ENCODE data around the gene METAP2.
"Not testable (repeated sequence)": the region's sequence is repeated elsewhere in the genome, so short reads cannot be mapped to it uniquely, and the experiment has no call there.

The METAP2 gene

GRCh38 chr12:95463050-95463449 is 10.9 kb upstream of the METAP2 start:
- DNase-seq = no peak

- DNase-seq = not testable (repeated sequence)
Observed at GRCh38 chr12:95463776-95464175, 10.2 kb upstream of the METAP2 start.

GRCh38 chr12:95465275-95465674 is 8.7 kb upstream of the METAP2 start:
- DNase-seq = no peak

DNA sequence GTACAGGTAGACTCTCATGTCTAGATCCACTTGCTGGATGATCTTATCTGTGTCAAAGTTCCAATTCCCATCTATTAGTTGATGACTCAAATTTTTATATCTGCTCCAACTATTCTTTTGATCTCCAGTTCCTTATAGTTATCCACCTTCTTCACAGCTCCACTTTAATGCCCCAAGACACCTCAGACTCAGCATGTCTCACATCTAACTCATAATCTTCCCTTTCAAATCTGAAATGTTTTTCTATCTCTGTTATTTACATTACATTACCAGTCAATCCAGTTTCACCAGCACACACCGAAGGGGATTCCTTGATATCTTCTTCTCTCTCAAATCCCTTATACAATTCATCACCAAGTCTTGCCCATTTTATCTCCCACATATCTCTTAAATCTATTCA is 3.7 kb upstream of the METAP2 start:
- no peak for DNase-seq

- peak; percentile 57 for DNase-seq
Observed at GRCh38 chr12:95473231-95473883, 595 bp upstream of the METAP2 start.

GRCh38 chr12:95474660-95474958 is 657 bp downstream of the METAP2 start:
- no peak for DNase-seq

DNA sequence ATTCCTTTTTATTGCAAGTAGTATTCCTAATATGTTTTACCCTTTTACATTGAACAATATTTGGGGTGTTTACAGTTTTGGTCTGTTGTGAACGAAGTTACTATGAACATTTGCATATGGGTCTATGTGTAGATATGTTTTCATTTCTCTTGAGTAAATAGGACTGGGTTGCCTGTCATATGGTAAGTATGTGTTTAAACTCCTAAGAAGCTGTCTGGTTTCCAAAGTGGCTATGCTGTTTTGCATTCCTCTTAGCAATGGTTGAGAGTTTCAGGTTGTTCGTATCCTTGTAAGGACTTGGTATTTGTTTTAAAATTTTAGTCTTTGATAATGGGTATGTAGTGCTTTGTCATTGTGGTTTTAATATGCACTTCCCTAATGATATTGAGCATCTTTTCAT is 6.3 kb downstream of the METAP2 start:
- no peak for DNase-seq

DNA sequence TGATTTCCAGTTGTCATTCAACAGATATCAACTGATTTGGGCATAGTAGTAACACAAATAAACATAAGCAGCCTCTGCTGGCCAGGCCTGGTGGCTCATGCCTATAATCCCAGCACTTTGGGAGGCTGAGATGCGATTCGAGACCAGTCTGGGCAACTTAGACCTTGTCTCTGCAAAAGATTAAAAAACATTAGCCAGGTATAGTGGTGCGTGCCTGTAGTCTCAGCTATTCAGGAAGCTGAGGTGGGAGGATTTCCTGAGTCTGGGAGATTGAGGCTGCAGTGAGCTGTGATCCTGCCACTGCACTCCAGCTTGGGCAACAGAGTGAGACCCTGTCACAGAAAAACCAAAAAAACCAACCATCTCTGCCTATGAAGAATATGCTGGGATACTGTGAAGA is 7.1 kb downstream of the METAP2 start:
- no peak for DNase-seq

DNA sequence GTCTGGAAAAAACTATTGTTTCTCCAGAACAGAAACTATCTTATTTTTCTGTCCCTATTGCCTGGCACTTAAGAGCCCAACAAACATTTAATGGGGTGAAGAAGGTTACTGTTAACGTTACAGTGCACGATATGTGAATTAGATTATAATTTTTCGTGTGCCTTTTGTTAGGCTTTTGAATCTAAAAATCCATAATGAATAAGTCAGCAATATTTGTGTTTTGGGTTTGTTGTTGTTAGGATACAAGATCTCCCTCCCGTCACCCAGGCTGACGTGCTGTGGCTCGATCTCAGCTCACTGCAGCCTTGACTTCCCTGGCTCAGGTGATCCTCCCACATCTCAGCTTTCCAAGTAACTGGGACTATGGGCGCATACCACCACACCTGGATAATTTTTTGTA is 7.9 kb downstream of the METAP2 start:
- DNase-seq = no peak

DNA sequence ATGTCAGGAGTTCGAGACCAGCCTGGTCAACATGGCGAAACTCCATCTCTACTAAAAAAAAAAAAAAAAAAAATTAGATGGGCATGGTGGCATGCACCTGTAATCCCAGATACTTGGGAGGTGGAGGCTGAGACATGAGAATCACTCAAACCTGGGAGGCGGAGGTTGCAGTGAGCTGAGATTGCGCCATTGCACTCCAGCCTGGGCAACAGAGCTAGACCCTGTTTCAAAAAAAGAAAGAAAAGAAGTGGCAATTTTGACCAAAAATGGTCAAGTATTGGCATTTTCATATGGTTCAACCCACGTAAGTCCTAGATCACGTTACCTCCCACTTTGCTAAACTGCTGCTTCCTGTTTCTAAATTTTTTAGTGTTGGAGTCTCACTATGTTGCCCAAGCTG is 8.6 kb downstream of the METAP2 start:
- DNase-seq = not testable (repeated sequence)

DNA sequence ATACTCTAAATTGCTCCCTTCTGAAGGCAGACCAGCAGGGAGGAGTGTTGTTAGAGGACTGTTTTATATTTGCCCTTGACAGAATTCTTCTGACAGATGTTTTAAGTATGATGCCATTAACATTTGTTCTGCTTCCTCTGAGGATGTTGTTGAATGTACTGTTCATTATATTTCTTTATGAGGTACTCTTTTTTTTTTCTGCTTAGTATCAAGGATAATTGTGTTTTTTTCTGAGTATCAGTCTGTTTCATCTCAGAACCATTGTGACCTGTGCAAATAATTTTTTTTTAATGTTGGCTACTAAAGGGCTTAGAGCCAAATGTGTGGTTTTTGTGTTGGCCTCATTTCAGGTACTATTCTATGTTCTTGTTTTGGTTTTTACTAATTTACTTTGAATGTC is 10.6 kb downstream of the METAP2 start:
- peak; percentile 51 for DNase-seq

- no peak for DNase-seq
Observed at GRCh38 chr12:95487024-95487423, 13.1 kb downstream of the METAP2 start.

- DNase-seq = no peak
Observed at GRCh38 chr12:95492462-95492861, 18.5 kb downstream of the METAP2 start.

DNA sequence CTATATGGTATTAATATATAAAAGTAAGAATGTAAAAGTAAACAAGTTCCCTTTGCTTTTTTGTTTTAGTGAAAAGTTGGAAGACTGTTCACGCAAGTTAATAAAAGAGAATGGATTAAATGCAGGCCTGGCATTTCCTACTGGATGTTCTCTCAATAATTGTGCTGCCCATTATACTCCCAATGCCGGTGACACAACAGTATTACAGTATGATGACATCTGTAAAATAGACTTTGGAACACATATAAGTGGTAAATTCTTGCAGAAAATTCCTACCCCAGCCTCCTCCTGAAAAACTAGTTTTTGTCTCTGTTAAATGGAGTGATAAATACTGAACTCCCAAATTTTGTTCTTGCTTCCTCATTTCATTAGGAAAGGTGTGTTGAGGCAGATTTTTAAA is 20.9 kb downstream of the METAP2 start:
- no peak for DNase-seq

DNA sequence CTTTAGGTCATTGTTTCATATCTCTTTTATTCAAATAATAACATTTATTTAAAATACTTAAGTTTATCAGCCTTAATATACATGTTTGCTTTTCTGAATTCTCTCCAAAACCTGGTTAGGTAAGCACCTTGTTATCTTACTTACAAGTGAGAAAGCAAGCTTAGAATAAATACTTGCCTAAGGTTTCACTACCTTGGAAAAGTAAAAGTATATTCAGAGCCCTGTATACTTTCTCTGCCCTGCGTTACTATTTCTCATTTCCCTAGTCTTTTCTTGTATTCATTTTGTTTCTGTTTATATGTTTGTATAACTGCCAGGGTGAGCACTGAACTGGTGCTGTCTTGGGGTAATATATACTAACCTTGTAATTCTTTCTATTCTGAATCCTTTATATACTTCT is 21.5 kb downstream of the METAP2 start:
- DNase-seq = no peak

DNA sequence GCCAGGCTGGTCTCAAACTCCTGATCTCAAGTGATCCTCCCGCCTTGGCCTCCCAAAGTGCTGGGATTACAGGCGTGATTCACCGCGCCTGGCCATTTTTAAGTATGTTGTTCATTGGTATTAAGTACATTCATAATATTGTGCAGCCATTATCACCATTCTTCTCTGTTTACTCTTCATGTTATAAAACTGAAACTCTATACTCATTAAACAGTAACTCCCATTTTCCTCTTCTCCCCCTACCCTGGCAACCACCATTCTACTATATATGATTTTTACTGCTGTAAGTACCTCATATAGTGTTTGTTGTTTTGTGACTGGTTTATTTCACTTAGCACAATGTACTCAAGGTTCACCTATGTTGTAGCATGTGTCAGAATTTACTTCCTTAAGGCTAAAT is 23.1 kb downstream of the METAP2 start:
- DNase-seq = no peak

GRCh38 chr12:95498968-95499367 is 25.0 kb downstream of the METAP2 start:
- DNase-seq = no peak

- no peak for DNase-seq
Observed at GRCh38 chr12:95499772-95500171, 25.8 kb downstream of the METAP2 start.

GRCh38 chr12:95504140-95504539 is 30.2 kb downstream of the METAP2 start:
- no peak for DNase-seq

- no peak for DNase-seq
Observed at GRCh38 chr12:95505039-95505438, 31.1 kb downstream of the METAP2 start.

DNA sequence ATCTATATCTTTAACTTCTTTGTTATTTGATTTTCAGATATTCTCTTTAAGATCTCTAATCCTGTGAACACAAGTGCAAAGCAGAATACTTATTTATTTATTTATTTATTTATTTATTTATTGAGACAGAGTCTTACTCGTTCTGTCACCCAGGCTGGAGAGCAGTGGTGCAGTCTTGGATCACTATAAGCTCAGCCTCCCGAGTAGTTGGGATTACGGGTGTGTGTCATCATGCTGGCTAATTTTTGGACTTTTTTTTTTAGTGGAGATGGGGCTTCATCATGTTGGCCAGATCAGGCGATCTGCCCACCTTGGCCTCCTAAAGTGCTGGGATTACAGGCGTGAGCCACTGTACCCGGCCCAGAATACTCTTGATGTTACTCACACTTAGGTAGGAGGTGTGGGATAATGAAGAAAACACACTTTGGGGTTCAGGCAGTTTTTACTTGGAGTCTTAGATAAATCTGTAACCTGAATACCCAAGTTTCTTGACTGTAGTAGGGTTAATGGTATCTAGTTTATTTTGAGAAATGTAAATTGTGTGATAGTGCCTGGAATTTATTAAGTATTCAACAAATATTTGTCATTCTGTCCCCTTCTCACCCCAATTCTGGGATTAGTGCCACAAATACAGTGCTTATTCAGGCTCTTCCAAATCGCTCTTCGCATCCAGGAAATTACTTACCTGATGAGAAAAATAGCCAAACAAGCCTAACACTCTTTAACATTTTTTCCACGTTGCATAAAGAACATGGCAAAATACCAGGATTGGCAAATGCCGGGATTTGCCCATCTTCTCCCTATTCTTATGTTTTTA is 33.0 kb downstream of the METAP2 start:
- DNase-seq = no peak

DNA sequence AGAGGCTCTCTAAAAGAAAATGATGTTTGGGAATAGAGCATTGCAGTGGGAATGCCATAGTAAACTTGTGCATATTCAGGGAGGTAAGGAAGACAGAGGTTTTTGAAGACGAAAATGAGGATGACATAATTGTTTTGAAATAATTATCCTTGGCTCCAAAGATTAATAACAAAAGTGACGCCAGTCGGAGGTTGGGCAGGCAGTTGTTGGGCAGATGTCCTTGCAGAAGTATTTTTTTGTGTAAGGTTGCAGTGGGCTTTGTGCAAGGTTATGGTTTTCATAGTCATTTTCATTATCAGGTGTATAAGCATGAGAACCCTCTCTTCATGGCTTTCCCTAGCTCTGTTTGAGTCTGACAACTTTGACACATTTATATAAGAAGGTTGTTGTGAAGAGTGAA is 35.3 kb downstream of the METAP2 start:
- no peak for DNase-seq

DNA sequence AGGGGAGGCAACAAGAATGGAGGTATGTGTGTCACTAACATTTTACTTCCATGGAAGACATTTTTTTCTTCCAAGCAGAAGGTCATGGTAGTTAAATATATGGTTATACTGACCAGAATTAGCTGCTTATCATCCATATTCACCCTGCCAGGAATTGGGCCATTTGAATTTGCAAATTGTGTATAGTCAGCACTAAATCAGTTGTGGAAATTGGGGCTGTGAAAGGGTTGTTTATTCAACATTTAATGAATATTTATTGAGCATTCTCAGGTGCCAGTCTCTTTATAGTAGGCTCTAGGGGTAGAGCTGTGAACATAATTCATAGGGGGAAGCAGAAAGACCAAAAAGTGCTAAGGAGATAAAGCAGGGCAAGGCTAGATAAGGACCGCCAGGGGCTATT is 38.0 kb downstream of the METAP2 start:
- no peak for DNase-seq

GRCh38 chr12:95513599-95513998 is 39.6 kb downstream of the METAP2 start:
- DNase-seq = no peak

DNA sequence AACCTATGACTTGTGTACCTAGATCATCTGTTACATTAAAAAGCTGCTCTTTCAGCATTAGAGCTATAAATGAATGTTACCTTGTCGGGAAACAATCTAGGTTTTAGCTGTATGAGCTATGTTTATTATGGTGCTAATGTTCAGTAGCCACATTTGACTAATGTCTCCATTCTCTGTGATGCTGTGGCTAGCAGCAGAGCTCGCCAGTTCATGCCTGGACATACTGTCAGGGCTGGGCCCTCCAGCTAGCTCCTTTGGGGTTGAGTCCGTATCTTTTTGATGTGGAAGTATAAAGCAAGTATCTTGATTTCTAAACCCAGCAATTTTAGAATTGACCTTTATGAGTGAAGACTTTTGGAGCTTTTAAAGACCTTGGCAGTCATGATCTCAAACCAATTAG is 41.2 kb downstream of the METAP2 start:
- no peak for DNase-seq

All from DMS79 treated with DMSO at 0.1 percent for 48 hours (cell line).